Upper lobe of right lung (tissue), 1 donor: ENCODE data around the gene CLMP. TPM values are rescaled to one million over a fixed set of nuclear protein-coding genes. Genes with fewer than 3 reads are reported as not detected.
"Not testable (repeated sequence)": the region's sequence is repeated elsewhere in the genome, so short reads cannot be mapped to it uniquely, and the experiment has no call there.

Experiments
- ATAC-seq: fragments of 200-7000 bp; cut with Tn5 transposase; one replicate; pipeline ENCODE4 v1.9.1; 2020; ENCODE audit warnings: mild to moderate bottlenecking, moderate library complexity
- DNase-seq: peaks from one replicate; pipeline ENCODE4 v3.0.0-alpha.2; 2020
- H3K27ac ChIP-seq: fragments of 200-600 bp; one replicate; pipeline ENCODE4 v1.8.0; 2022
- H3K27me3 ChIP-seq: fragments of 200-600 bp; one replicate; pipeline ENCODE4 v1.8.0; 2022; ENCODE audit warnings: mild to moderate bottlenecking
- H3K36me3 ChIP-seq: fragments of 200-600 bp; one replicate; pipeline ENCODE4 v1.8.0; 2022
- H3K4me1 ChIP-seq: fragments of 200-600 bp; one replicate; pipeline ENCODE4 v1.8.0; 2022
- H3K4me3 ChIP-seq: fragments of 200-600 bp; one replicate; pipeline ENCODE4 v1.8.0; 2022; ENCODE audit warnings: mild to moderate bottlenecking
- H3K9me3 ChIP-seq: fragments of 200-600 bp; one replicate; pipeline ENCODE4 v1.8.0; 2022
- CTCF ChIP-seq: fragments of 200-600 bp; IDR thresholded peaks from one replicate; pipeline ENCODE4 v1.8.0; 2022; ENCODE audit warnings: antibody characterized with exemption
- intact Hi-C: fragments of 100-400 bp; cut with DNase I; formaldehyde crosslinking; loops from one replicate; pipeline ENCODE4 v1.11.0; 2022
- total RNA-seq: library from RNA; stranded (reverse); fragmentation: NEBNext Ultra II Directional; extraction: Animal tissue kit (Norgen Biotek cat#: 25700); gene quantifications from one replicate; pipeline ENCODE4 v1.2.1, GENCODE V29; 2021
- donor health status: DM: no; HTN: yes; CAD: no; lungs with severe emphysema.

The CLMP gene
- total RNA-seq, 1 donor from 2014 or later = 17.6 TPM

DNA sequence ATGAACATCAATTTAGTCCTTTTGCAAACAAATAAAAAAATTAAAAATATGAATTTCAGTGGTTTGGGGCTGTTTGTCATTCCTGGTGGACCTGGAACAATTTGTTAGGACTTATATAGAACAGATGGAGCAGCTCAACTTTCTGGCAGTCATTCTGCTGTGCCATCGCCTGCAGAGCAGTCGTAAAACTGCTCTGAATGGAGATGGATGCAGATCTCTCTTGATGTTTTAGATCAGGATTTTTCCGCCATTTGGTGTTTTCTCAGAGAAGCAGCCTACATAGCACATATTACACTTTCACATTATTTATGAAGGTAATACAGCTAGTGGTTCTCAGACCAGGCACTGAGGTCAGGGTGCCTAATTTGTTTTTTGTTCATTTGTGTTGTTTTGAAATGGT, 101.3 kb downstream of the CLMP start:
- no peak overlapping the region for H3K4me3 ChIP-seq
- H3K27me3 ChIP-seq = no peaks in the 10 kb centered on the region
- intact Hi-C loops = no loop called here
- TF ChIP-seq CTCF = no peak
- no peak overlapping the region for H3K27ac ChIP-seq
- ATAC-seq = no peak
- no peak for DNase-seq
- H3K36me3 ChIP-seq = no peaks in the 10 kb centered on the region
- H3K4me1 ChIP-seq = no peaks in the 10 kb centered on the region
- H3K9me3 ChIP-seq = no peaks in the 10 kb centered on the region

DNA sequence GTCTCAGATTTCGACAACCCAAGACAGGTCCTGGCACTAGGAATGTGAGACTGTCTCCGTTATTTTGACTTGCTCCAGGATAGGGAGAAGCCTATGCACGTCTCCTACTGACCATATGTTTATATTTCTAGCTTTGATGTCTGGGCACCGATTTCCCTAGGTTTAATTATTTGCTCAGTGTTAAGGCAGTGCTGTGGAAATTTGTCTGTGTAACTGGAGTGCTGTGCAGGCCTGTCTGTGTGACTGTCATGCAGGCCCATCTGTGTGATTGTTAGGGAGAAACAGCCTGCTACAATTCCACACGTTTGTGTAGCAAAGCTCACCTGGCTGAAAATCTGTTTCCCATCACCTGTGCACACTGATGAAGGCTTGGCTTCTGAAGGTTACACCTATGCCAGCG, 103.5 kb downstream of the CLMP start:
- H3K27ac ChIP-seq = no peak overlapping the region
- ATAC-seq (no peak), DNase-seq (no peak)
- H3K9me3 ChIP-seq = no peaks in the 10 kb centered on the region
- H3K4me1 ChIP-seq = no peaks in the 10 kb centered on the region
- H3K27me3 ChIP-seq = no peaks in the 10 kb centered on the region
- intact Hi-C loops = no loop called here
- H3K36me3 ChIP-seq = no peaks in the 10 kb centered on the region
- H3K4me3 ChIP-seq = no peak overlapping the region
- no peak for TF ChIP-seq CTCF

- ATAC-seq, DNase-seq, H3K9me3 ChIP-seq, H3K36me3 ChIP-seq, H3K4me3 ChIP-seq, H3K27ac ChIP-seq, intact Hi-C loops, H3K4me1 ChIP-seq, H3K27me3 ChIP-seq: not testable (repeated sequence)
Measured at GRCh38 chr11:123090168-123090567, 104.9 kb downstream of the CLMP start.

DNA sequence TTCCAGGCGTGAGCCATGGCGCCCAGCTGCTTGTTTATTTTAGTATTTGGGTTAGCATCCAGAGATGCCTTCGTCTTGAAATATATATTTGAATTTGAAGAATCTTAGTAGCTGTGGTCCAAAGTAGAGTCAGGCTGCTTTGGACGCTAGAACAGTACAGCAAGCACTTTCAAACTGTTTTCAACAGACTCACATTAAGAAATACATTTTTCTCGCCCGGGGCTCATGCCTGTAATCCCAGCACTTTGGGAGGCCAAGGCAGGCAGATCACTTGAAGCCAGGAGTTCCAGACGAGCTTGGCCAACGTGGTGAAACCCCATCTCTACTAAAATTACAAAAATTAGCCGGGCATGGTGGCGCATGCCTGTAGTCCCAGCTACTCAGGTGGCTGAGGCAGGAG, 106.2 kb downstream of the CLMP start:
- H3K9me3 ChIP-seq, H3K4me3 ChIP-seq, ATAC-seq, DNase-seq, H3K27ac ChIP-seq, H3K36me3 ChIP-seq, H3K4me1 ChIP-seq, intact Hi-C loops, H3K27me3 ChIP-seq: not testable (repeated sequence)

DNA sequence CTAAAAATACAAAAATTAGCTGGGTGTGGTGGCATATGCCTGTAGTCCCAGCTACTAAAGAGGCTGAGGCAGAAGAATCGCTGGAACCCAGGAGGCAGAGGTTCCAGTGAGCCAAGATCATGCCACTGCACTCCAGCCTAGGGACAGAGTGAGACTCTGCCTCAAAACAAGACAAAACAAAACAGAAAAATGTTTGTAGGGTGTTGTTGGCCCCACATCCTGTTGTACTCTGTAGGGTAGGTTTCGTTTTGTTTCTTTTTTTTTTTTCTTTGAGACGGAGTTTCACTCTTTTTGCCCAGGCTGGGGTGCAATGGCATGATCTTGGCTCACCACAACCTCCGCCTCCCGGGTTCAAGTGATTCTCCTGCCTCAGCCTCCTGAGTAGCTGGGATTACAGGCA, 107.4 kb downstream of the CLMP start:
- ATAC-seq, DNase-seq, H3K4me3 ChIP-seq, H3K9me3 ChIP-seq, intact Hi-C loops, H3K36me3 ChIP-seq, H3K27me3 ChIP-seq: not testable (repeated sequence)
- Histone ChIP-seq H3K4me1 (peaks cover 11% of the 10 kb centered on the region), H3K27ac (peak overlapping the region; percentile 47)

DNA sequence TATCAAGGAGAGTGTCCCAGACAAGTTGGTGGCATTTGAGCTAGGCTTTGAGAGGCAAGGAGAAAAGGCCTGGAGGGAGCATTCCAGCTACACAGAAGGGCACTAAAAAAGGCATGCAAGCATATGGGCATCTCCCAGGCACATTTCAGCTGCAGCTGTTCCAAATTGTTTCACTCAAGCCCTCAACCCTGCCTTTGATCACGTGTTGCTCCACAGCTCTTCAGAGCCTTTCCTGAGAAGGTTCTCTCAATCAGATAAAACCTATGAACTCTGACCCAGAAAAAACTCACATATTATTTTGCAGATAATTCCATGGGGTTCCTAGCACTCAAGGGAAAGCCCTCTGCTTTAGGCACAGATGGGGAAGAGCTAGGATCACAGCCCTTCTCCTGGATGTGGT, 108.7 kb downstream of the CLMP start:
- intact Hi-C loops = no loop called here
- no peaks in the 10 kb centered on the region for H3K36me3 ChIP-seq
- no peaks in the 10 kb centered on the region for H3K9me3 ChIP-seq
- H3K4me3 ChIP-seq = no peak overlapping the region
- H3K27me3 ChIP-seq = no peaks in the 10 kb centered on the region
- no peak for ATAC-seq
- DNase-seq = no peak
- peaks cover 11% of the 10 kb centered on the region for H3K4me1 ChIP-seq
- H3K27ac ChIP-seq = no peak overlapping the region
- no peak for TF ChIP-seq CTCF

- H3K27me3 ChIP-seq = no peaks in the 10 kb centered on the region
- H3K27ac ChIP-seq = no peak overlapping the region
- H3K4me1 ChIP-seq = peaks cover 11% of the 10 kb centered on the region
- no peaks in the 10 kb centered on the region for H3K9me3 ChIP-seq
- ATAC-seq (no peak), DNase-seq (no peak)
- H3K36me3 ChIP-seq = no peaks in the 10 kb centered on the region
- no peak overlapping the region for H3K4me3 ChIP-seq
- TF ChIP-seq CTCF = no peak
- intact Hi-C loops = no loop called here
Measured at GRCh38 chr11:123085497-123085896, 109.6 kb downstream of the CLMP start.
